Brain pericyte (primary cell): ENCODE data around the gene BOLA3.
A peak's percentile ranks its signal among the peaks of the same experiment; 100 is the strongest.
"Not testable (repeated sequence)": the region's sequence is repeated elsewhere in the genome, so short reads cannot be mapped to it uniquely, and the experiment has no call there.

Experiments used
- DNase-seq: peaks from one replicate; pipeline ENCODE4 v3.0.0-alpha.2; 2012; ENCODE audit warnings: low read depth, low spot score

The BOLA3 gene

GRCh38 chr2:74149247-74149525 lies 1.5 kb upstream of the BOLA3 start:
- DNase-seq = no peak

- no peak for DNase-seq
These were observed 940 bp upstream of the BOLA3 start for GRCh38 chr2:74148457-74149246.

- DNase-seq = no peak
These were observed 584 bp downstream of the BOLA3 start for GRCh38 chr2:74146929-74147726.

GRCh38 chr2:74142340-74142739 lies 5.4 kb downstream of the BOLA3 start:
- DNase-seq = no peak

DNA sequence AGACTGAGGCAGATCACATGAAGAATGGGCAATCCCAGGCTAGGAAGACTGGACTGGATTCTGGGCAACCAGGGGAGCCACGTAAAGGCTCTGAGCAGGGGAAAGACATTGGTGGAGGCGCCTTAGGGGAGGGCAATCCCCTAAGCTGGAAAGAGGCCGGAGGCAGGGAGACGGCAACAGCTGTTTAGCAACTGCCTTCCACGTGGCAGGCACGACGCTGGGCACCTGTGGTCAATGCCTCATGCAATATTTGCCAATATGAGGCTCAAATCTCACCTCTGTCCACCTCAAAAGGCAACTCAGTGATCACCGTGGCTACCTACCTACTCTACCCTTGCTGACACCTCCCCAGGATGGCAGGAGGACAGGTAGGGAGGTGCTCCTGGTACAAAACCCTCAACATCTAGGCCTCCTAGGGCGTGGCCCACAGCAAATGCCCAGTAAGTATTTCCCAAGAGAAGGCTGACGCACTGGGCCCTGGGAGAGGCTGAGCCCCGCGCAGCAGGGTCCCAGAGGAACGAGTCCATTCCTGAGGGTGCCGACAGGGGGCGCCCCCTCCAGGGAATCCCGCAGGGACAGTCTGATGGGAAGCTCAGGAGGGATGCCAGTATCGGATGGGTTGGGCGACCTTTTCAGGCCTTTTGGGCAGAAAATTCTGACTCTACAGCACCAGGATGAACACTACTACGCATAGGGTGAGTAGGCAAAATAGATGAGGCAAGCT lies 8.9 kb downstream of the BOLA3 start:
- DNase-seq = no peak

DNA sequence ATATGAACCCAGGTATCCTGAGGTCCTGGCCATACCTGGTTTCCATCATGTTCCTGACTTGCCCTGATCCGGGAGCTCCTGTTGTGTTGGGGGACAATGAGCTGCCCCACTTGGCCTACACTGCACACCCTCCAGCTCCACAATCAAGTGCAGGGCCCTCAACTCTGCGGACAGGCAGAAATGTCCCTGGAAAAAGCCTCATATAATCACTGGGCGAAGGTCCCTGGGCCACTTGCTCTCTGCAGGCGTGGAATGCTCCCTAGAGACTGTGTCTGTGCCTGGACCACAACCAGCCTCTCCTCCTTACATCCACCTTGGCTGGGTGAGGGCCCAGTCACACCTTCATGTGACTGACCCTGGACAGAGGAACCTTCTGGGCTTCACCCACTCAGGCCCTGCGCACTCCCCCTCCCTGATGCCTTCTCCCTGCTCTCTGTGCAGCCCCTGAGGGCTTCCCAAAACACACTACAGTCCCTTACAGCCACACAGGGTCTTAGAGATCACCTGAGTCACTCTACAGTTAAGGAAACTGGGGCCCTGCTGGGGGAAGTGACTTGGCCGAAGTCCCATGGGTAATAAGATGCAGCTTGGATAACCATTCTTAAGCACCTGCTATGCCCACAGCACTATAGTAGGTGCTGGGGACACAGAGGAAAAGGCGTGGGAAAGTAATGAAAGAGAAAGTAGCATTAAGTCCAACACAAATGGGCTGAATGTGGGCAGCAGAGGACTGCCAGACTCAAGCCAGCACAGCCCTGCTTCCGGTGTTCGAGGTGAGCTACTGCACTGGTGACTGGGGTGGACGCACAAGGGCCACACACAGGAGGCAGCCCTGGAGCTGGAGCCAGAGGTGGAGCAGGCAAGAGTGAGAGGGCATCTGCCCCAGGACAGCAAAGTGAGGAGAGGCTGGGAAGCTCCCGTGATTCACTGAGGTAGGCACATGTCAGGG lies 9.8 kb downstream of the BOLA3 start:
- DNase-seq = no peak

DNA sequence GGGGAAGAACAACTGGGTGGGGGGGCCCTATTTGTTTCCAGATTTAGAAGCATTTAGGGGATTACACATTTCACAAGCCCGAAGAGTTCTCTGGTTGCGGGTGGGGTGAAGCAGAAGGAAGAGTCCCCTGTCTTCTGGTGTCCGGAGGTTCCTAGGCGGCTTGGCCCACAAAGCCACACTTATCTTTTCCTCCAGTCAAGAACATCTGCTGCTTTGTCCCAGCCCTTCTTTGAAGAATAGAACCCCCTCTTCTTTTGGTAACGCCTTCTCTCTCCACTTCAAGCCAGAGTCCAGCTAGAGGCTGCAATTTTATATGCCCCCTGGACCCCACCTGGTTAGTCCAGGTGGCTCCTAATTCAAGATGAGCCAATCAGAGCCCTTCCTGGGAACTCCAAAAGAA lies 15.8 kb downstream of the BOLA3 start:
- no peak for DNase-seq

DNA sequence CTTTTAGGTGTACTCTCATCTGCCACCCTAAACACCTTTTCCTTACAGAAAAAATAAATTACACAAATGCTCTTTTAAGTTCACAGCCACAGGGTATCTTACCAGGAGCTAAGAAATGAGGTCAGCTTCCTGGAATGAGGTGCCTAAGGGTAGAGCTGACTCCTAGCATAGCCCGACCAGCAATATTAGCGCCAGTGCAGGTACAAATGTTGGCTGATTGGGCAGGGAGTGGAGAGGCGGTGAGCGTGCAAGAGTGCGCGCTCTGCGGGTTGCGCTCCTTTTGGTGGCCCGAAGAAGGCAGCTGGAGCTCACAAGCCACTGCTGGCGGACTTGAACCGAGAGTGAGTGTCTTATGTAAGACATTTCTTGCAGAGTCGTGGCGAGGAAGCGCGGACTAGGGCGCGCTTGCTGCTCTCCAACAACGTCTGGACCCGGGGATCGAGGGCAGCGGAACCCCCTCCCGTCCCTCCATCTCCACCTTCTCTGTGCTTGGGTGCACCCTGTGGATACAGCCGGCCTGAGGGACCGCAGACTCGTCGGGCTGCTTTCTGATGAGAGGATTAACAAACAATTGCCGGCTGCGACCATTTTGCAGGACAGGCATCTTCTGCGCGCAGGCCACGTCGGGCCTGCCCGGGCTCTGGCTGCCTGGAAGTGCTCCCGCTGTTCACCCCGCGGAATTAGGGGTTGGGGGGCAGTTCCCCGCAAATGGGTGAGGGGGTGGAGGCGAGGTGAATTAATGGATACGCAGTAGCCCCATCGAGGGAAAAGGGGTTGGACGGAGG lies 17.3 kb downstream of the BOLA3 start:
- no peak for DNase-seq

- no peak for DNase-seq
These were observed 19.5 kb downstream of the BOLA3 start for GRCh38 chr2:74128206-74128605.

GRCh38 chr2:74123955-74124354 lies 23.8 kb downstream of the BOLA3 start:
- not testable (repeated sequence) for DNase-seq

GRCh38 chr2:74121846-74122245 lies 25.9 kb downstream of the BOLA3 start:
- not testable (repeated sequence) for DNase-seq

- DNase-seq = peak; percentile 53
These were observed 27.5 kb downstream of the BOLA3 start for GRCh38 chr2:74119912-74120825.

GRCh38 chr2:74119339-74119738 lies 28.4 kb downstream of the BOLA3 start:
- DNase-seq = no peak

DNA sequence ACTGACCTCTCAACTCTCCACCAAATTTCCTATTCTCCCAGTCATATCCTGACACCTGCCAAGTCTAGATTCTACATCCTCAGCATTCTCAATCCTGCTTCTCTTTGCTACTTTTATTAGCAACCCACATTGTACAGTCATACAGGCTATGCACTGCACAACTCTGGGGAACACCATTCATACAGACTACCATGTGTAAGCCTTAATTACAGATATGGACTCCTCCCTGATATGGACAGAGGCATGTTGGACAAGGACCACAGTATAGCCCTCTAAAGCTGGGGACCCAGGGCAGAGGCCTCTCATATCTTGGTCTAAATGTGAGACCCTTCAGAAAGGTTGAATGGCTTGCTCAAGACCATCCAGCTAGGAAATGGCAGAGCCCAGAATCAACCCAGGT lies 36.3 kb downstream of the BOLA3 start:
- no peak for DNase-seq

GRCh38 chr2:74110537-74110936 lies 37.2 kb downstream of the BOLA3 start:
- no peak for DNase-seq

- no peak for DNase-seq
These were observed 38.2 kb downstream of the BOLA3 start for GRCh38 chr2:74109551-74109950.

DNA sequence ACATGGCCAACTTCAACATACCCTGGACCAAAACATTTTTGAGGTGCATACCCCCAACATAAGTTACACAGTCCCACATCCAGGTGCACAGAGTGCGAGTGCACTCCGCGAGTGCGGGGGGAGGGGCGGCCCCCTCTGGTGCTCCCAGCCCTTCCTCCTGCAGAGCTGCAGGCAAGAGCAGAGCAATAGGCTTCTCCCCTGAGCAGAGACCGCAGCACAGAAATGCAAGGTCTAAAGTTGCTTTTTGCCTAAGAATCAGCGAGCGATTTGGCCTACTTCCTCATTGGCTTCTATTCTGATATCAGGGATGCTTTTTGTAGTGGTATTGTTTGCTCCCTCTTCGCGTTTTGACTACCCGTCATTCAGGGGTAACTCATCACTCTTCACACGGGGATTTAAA lies 40.6 kb downstream of the BOLA3 start:
- DNase-seq = no peak

- no peak for DNase-seq
These were observed 42.3 kb downstream of the BOLA3 start for GRCh38 chr2:74105413-74105812.

DNA sequence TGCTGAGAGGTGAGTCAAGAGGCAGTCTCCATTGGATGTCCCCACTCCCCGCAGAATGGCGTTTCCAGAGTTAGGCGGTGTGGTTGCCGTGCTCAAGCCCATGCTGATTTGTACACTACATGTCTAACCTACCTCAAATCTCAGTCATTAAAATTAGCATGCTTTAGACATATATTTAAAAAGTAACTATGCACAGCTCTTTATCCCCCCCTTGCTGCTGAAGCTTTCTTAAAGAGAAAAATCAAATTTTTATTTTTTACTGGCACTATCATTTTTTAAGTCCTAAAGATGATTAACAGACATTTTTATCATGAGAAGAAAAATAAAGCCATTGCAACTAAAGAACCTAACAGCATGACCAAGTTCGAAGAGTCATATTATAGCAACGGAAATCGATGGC lies 42.9 kb downstream of the BOLA3 start:
- DNase-seq = no peak

- no peak for DNase-seq
These were observed 43.9 kb downstream of the BOLA3 start for GRCh38 chr2:74103763-74104162.
